HG03457 (cell line): ENCODE data around the gene ITIH2.
"Not testable (repeated sequence)": the region's sequence is repeated elsewhere in the genome, so short reads cannot be mapped to it uniquely, and the experiment has no call there.

Experiments used
- ATAC-seq: cut with Tn5 transposase; IDR thresholded peaks from one replicate; pipeline ENCODE4 v1.9.1; 2021; ENCODE audit warnings: moderate number of reproducible peaks; ENCODE audit not compliant: unreplicated experiment

The ITIH2 gene, protein sequence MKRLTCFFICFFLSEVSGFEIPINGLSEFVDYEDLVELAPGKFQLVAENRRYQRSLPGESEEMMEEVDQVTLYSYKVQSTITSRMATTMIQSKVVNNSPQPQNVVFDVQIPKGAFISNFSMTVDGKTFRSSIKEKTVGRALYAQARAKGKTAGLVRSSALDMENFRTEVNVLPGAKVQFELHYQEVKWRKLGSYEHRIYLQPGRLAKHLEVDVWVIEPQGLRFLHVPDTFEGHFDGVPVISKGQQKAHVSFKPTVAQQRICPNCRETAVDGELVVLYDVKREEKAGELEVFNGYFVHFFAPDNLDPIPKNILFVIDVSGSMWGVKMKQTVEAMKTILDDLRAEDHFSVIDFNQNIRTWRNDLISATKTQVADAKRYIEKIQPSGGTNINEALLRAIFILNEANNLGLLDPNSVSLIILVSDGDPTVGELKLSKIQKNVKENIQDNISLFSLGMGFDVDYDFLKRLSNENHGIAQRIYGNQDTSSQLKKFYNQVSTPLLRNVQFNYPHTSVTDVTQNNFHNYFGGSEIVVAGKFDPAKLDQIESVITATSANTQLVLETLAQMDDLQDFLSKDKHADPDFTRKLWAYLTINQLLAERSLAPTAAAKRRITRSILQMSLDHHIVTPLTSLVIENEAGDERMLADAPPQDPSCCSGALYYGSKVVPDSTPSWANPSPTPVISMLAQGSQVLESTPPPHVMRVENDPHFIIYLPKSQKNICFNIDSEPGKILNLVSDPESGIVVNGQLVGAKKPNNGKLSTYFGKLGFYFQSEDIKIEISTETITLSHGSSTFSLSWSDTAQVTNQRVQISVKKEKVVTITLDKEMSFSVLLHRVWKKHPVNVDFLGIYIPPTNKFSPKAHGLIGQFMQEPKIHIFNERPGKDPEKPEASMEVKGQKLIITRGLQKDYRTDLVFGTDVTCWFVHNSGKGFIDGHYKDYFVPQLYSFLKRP

DNA sequence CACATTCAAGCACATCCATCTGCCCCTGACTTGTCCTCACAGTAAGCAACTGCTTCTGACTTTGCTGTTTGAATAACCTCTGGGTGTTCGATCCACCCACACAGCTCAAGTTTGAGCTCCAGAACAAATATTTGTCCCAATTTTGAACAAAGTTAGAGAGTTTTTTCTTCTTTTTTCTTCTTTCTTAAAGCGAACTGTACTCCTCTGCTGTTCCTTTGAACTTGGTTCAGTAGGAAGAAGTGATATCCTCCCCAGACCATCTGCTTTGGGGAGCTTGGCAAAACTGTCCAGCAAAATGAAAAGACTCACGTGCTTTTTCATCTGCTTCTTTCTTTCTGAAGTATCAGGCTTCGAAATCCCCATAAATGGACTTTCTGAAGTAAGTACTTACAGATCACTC lies at the start of gene ITIH2:
Gene ITIH2, plus strand, starts transcription at position 177 of the 400 bp plus-strand sequence. Its CDS starts 119 bp downstream, at position 296.
- no peak for ATAC-seq

DNA sequence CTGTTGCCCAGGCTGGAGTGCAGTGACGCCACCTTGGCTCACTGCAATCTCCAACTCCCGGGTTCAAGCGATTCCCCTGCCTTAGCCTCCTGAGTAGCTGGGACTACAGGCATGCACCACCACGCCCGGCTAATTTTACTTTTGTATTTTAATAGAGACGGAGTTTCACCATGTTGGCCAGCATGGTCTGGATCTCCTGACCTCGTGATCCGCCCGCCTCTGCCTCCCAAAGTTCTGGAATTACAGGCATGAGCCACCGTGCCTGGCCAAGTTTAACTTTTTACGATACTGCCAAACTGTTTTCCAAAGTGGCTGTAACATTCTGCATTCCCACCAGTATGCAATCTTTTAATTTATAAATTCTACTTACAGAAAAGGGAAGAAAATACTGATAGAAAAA lies 46.0 kb upstream of the ITIH2 start:
- not testable (repeated sequence) for ATAC-seq

DNA sequence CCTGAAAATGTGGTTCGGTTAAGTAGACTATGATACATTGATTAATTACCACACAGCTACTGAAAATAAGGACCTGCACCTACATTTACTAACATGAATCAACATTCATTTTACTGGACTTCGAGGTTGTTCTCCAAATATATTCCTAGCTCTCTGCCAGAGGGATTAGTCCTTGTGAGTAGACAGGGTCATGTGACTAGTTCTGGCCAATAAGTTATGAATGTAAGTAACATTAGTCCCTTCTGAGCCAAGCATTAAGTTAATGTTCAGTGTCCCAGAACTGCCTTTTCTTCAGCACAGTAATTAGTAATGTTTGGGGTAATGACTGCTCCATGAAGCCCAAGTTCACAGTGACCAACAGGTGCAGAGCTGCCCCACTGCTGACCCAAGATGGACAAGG lies 45.6 kb upstream of the ITIH2 start:
- no peak for ATAC-seq

DNA sequence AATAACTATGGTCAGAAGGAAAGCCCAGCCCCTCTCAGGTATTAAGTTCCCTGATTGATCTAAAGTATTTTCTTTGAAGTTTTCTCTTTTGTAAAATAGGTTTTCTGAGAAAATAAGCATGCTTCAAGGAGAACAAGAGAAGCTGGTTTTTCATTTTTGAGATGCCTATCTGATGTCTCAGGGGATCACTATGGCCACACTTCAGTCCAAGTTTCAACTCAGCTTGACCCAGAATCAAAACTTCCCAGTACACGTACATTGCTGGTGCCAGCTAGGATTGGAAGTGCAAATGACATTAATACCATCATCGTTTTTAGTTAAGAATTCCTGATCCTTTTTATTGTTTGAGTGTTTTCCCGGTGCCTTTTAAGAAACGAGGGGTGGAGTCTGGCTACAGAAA lies 43.6 kb upstream of the ITIH2 start:
- no peak for ATAC-seq

DNA sequence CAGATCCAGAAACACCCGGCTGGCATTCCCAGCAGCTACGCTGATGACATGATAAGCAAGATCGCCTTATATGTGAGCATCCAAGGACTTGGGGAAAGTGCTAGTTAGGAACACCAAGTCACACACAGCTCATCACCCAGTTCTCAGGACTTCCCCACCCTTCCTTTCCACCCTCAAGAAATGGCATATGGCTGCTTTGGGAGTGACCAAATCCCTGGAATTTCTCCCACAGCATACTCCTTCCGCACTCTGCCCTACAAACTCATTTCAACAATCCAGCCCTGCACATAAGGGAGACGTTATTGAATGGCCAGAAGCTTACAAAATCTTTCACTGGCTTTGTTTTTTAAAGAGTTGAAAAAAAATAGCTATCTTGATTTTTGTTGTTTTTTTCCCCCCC lies 40.6 kb upstream of the ITIH2 start:
- no peak for ATAC-seq

DNA sequence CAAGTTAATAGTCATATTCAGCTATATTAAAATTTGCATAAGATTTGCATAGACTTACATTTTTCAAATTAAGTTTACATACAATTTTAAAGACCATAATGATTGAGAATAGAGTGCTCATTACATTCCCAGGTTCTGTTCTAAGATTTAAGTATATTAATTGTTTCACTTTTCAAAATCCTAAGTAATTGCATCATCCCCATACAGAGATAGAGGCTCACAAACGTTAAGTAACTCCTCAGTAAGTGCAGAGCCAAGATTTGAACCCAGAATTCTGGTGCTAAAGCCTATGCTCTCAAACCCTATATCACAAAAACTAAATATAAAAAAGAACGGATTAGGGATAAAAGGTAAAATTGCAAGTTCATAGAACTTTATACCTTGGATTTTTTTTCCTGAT lies 38.4 kb upstream of the ITIH2 start:
- no peak for ATAC-seq

DNA sequence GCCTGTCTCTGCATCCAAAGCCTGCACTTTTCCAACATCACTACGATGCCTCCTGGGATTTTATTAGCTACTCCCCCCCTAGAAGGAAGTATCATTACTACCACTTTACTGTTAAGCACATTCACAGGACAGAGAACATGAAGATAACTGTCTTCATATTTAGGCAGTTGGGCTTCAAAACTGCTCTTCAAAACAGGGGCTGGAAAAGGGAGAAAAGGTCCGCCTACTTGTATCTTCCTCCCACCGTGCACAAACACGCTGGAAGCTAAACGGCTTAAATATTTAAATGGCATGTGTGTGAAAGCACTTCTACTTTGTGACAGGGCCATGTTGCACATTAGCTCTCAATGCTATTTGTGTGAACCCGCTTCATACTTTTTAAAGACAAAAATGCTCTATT lies 37.3 kb upstream of the ITIH2 start:
- ATAC-seq, result no peak

DNA sequence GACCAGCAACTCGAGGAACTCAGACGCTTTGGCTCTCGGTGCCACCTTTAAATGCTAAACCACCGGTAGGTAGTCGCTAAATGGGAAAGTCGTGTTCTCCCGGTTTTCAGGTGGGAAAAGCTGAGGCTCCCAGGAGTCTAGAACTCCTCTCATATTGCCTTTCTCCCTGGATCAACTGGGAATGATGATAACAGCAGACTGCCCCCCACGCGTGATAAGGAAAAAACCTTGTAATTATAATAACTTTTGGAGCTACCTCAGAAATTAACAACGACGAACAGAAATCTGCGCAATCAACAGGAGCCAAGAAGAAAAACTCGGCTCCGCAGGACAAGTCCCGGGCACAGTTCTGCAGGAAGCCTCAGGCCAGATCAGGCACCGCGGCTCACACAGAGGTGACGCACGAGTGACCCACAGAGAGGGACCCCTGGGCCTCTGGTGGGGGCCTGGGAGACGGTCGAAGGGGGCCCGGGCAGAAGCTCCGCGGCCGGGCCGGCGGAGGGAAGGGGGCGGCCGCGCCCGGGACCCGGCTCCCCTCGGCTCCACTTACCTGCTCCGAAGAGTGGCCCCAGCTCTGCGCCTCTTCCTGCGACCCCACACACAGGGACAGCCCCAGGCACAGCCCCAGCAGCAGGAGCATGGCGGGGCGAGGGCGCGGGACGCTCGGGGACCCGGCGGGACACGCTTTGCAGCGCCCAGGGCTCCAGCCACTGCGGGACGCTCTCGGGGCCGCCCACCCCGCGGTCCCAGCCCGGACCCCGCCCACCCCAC lies 36.7 kb upstream of the ITIH2 start, which contains the start of gene ITIH5:
Gene ITIH5, minus strand, starts transcription at position 714 of the 771 bp plus-strand sequence. Its CDS starts 74 bp downstream, at position 640.
- ATAC-seq, result no peak

DNA sequence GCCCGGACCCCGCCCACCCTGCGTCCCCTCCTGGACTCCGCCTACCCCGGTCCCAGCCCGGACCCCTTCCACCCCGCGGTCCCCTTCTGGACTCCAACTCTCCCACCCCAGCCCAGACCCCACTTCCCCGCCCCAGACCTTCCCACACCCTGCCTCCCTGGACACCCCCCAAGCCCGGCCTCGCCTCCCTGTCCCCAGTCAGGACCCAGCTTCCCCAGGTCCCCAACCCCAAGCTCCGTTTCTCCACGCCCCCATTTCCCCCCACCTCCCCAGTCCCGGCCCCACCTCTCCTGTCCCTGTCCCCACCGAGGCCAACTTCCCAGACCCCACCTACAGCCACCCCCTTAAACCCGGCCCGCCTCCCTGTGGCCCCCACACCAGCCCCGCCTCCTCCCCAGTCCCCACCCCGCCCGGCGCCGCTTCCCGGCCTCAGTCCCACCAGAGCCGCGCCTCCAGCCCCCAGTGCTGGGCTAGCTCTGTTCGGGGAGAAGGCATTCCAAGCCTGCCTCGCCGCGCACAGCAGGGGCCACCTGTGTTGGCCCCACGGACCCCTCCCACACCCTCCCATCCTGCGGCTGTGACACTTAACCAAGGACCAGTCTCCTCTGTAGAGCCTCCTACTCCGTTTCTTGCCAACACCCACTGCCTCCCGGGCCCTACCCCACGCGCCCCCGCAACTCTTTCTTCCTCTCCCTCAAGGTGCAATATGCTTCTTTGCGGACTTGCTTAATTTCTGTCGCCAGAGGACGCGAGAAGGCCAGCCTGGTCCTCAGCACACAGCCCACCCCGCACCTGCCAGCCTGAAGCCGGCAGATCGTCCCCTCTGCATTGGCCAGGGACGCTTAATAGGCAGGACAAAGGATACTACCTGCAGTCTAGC lies 35.6 kb upstream of the ITIH2 start:
- ATAC-seq, result no peak

DNA sequence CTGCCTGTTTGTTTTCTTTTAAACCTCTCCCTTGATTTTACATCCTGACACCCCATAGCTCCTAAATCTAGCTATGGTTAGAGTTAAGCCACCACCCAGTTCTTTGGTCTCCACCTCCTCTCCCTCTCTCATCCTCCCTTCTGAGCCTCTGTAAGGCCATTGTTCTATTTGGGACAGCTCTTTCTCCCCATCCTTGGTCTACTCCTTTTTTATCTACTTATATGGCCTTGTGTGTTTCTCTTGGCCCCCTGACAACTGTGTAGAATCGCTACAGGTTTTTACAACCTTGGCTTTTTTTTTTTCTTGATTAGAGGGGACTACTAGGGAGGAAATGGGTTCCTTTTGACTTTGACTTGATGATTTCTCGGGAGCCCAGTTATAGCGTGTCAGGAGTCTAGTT lies 33.0 kb upstream of the ITIH2 start:
- no peak for ATAC-seq

DNA sequence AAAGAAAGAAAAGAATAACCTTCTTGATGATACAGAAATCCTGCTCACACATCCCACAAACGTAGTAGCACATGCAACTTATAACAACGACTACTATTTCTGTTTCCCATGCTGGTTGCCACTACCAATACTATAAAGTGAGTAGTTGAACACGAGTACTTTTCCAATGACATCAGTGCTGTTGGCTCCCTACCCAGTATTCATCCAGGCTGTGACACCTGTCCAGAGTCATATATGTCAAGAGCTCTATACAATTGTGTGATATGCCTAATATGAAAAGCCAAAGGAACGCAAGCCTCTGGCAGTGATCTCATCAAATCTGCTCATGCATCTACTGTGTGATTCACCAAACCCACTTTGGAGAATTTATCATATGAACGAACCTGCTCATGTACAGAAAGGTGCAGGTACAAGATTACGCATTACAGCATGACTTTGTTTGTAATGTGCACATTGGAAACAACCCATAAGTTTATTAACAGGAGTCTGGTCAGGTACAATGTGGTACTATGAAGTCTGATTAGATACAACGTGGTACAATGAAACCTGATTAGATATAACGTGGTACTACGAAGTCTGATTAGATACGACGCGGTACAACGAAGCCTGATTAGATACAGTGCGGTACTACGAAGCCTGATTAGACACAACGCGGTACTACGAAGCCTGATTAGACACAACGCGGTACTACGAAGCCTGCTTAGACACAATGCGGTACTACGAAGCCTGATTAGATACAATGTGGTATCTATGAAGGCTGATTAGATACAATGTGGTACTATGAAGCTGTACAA lies 30.6 kb upstream of the ITIH2 start:
- ATAC-seq, result no peak

DNA sequence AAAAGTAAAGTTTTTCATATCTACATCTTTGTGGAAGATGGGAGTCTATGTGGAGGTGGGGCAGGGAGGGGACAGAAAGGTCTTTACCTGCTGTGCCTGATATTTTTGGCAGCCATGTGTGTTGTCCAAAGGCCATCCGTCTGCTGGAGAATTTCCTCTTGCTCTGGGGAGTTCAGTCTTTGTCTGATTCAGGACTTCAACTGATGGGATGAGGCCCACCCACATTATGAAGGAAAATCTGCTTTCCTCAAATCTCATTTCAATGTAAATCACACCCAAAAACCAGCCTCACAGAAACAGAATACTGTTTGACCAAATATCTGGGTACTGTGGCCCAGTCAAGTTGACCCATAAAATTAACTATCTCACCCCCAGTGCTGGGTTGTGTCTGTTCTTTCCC lies 23.9 kb upstream of the ITIH2 start:
- ATAC-seq, result no peak

DNA sequence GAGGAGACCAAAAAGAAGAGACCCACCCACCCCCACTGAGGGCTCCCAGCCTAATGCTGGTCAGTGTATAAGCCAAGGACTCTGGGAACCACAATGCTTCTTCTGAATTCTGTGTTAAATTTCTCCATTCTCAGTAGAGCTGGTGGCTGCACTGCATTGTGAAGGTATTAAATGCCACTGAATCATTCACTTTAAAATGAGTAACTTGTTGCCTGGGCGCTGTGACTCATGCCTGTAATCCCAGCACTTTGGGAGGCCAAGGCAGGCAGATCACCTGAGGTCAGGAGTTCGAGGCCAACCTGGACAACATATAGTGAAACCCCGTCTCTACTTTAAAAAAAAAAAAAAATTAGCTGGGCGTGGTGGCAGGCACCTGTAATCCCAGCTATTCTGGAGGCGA lies 23.0 kb upstream of the ITIH2 start:
- ATAC-seq, result not testable (repeated sequence)

DNA sequence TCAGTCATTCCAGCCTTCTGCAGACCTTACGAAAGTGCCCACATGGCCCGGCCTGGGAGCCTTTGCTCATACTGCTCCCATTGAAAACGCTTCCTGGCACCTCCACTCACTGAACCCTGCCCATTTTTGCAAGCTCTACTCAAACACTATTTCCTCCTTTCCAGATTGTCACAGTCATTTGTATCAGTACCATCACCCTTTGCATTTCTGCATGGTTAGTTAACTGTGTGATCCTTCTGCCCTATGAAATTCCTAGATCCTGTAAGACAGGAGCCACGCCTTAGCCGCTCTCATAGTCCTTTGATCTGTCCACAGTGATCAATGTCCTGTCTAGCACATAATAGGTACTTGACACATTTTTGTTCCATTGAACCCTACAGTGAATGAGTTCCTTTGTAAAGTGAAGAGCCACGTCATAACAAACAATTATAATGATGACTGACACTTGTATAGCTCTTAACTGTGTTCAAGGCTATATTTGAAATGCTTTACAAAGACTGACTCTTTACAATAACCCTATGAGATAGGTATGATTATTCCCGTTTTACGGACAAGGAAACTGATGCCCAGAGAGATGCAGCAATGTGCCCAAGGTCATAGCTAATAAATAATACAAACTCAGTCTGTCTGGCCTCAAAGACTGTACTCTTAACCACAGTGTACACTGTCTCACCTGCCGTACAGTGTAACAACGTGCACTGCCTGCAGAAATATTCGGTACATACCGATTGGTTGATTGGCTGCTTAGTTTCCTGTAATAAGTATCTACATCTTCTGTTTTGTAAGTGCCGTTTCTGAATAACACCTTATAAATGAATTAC lies 16.6 kb upstream of the ITIH2 start:
- ATAC-seq, result no peak

DNA sequence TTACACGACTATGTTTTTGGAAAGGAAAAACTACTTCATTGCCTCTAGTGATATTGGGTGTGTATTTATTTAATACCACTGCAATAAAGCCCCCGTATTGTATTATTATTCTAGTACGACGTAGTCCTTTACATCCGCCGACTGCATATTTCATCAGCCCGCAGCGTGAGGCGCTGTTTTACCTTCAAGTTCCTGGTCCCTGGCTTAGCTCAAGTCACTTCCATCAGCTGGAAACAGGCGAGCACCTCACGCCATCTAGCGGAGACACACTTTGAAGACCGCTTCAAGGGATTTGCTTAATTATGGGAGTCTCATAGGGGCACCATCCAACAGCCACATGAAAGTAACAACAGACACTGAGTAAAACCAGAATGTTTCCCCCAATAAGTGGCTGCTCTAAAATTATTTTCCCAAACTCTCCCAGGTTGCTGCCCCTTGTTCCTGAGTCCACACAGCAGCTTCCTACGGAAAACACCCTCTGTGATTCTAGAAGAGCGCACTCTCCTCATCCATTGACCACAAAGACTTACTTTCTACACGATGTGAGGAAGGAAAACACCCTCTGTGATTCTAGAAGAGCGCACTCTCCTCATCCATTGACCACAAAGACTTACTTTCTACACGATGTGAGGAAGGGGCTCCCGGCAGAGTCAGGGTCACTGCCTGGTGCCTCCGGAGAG lies 15.7 kb upstream of the ITIH2 start:
- ATAC-seq, result peak; percentile 89

DNA sequence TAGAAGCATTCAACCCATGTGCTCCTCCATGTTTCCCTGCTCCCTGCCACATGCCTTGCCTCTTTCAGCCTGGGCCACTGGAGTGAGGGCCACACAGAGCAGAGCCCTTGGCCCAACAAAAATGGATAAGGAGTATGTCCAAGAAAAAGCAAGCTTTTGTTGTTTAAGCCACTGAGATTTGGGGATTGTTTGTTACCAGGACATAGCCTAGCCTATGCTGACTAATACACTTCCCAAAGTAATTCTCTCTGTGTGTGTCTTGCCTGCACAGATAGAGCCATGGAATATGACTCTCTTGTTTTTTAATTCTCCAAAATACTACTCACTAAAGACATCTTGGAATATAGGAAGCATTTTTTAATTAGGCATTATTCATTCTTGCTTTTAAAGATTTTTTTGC lies 13.5 kb upstream of the ITIH2 start:
- no peak for ATAC-seq

DNA sequence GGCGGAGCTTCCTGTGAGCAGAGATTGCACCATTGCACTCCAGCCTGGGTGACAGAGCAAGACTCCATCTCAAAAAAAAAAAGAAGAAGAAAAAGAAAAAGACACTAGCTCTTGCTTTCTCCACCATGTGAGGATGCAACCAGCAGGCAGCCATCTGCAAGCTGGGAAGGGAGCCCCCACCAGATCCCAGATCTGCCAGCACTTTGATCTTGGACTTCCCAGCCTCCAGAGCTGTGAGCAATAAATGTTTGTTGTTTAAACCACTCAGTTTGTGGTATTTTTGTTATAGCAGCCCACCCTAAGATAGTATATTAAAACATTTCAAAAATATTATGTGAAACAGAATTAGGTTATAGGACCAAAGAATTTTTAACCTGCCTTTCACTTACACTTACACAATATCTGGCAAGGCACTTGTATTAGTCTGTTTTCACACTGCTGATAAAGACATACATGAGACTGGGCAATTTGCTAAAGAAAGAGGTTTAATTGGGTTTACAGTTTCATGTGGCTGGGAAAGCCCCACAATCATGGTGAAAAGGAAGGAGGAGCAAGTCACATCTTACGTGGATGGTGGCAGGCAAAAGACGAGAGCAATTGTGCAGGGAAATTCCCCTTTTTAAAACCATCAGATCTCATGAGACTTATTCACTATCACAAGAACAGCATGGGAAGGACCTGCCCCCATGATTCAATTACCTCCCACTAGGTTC lies 12.1 kb upstream of the ITIH2 start:
- not testable (repeated sequence) for ATAC-seq
